HG02885 (cell line): ENCODE measurements around the gene CNTN5.
"Not testable (repeated sequence)": the region's sequence is repeated elsewhere in the genome, so short reads cannot be mapped to it uniquely, and the experiment has no call there.

ENCODE experiments used
- ATAC-seq: cut with Tn5 transposase; IDR thresholded peaks from one replicate; pipeline ENCODE4 v1.9.1; 2021; ENCODE audit warnings: mild to moderate bottlenecking; ENCODE audit not compliant: unreplicated experiment, poor library complexity

Gene CNTN5

GRCh38 chr11:99260696-99261095 is 239.9 kb downstream of the CNTN5 start:
- no peak for ATAC-seq

GRCh38 chr11:99268886-99269285 is 248.1 kb downstream of the CNTN5 start:
- no peak for ATAC-seq

- no peak for ATAC-seq
Observed at GRCh38 chr11:99271527-99271926, 250.8 kb downstream of the CNTN5 start.

GRCh38 chr11:99275521-99275920 is 254.8 kb downstream of the CNTN5 start:
- no peak for ATAC-seq

GRCh38 chr11:99277281-99277680 is 256.5 kb downstream of the CNTN5 start:
- ATAC-seq, result no peak

- ATAC-seq, result no peak
Observed at GRCh38 chr11:99279266-99279665, 258.5 kb downstream of the CNTN5 start.

- no peak for ATAC-seq
Observed at GRCh38 chr11:99281331-99281730, 260.6 kb downstream of the CNTN5 start.

GRCh38 chr11:99297925-99298324 is 277.2 kb downstream of the CNTN5 start:
- not testable (repeated sequence) for ATAC-seq

GRCh38 chr11:99307510-99308088 is 286.9 kb downstream of the CNTN5 start:
- ATAC-seq, result no peak

GRCh38 chr11:99311870-99312269 is 291.1 kb downstream of the CNTN5 start:
- no peak for ATAC-seq

GRCh38 chr11:99316776-99317520 is 296.2 kb downstream of the CNTN5 start:
- no peak for ATAC-seq

GRCh38 chr11:99320769-99321290 is 300.1 kb downstream of the CNTN5 start:
- no peak for ATAC-seq

- no peak for ATAC-seq
Observed at GRCh38 chr11:99325847-99326246, 305.1 kb downstream of the CNTN5 start.

GRCh38 chr11:99327066-99327465 is 306.3 kb downstream of the CNTN5 start:
- no peak for ATAC-seq

GRCh38 chr11:99327527-99327926 is 306.8 kb downstream of the CNTN5 start:
- no peak for ATAC-seq

- no peak for ATAC-seq
Observed at GRCh38 chr11:99333621-99334020, 312.9 kb downstream of the CNTN5 start.

- no peak for ATAC-seq
Observed at GRCh38 chr11:99343117-99343516, 322.4 kb downstream of the CNTN5 start.

GRCh38 chr11:99349151-99349673 is 328.5 kb downstream of the CNTN5 start:
- ATAC-seq, result no peak

- no peak for ATAC-seq
Observed at GRCh38 chr11:99351624-99352023, 330.9 kb downstream of the CNTN5 start.

GRCh38 chr11:99352642-99353041 is 331.9 kb downstream of the CNTN5 start:
- ATAC-seq, result no peak

GRCh38 chr11:99366546-99366945 is 345.8 kb downstream of the CNTN5 start:
- ATAC-seq, result no peak

- no peak for ATAC-seq
Observed at GRCh38 chr11:99368583-99368982, 347.8 kb downstream of the CNTN5 start.
